ENCODE data around the gene FGF10. TPM values are rescaled to one million over a fixed set of nuclear protein-coding genes. Genes with fewer than 3 reads are reported as not detected.

The FGF10 gene
- polyA plus RNA-seq, 2 of the 4 experiments (the other 2 are of a cell fraction): not detected

DNA sequence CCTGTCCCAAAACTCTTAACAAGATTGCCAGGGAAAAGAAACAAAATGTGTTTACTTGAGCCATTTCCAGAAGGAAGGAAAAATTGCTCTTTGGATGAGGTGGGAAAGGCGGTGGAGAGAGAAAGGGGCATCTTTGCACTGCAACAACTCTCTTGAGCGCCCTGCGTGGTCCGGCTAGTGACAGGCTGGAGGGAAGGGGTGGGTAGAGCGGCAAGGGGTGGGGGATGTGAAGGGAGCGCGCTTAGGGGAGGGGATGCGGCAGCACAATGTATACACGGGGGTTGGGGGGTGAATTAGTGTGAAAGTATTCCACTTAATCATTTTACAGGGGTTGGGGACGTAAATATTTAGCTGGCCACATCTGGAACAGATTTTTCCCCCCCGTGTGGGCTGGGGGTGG lies 1.3 kb downstream of the FGF10 start (continued):
- TF ChIP-seq JUN (IDR thresholded peaks at IDR 0.05) (no peak), CBX8 (IDR thresholded peaks at IDR 0.05) (no peak), TP53 (CRISPR knock-in tag; IDR thresholded peaks at IDR 0.05) (no peak), HOXB5 (CRISPR knock-in tag; IDR thresholded peaks at IDR 0.05) (no peak), HOXA7 (CRISPR knock-in tag; IDR thresholded peaks at IDR 0.05) (no peak), ZNF302 (CRISPR knock-in tag; IDR thresholded peaks at IDR 0.05) (no peak)
- TF ChIP-seq, protein P1, sequence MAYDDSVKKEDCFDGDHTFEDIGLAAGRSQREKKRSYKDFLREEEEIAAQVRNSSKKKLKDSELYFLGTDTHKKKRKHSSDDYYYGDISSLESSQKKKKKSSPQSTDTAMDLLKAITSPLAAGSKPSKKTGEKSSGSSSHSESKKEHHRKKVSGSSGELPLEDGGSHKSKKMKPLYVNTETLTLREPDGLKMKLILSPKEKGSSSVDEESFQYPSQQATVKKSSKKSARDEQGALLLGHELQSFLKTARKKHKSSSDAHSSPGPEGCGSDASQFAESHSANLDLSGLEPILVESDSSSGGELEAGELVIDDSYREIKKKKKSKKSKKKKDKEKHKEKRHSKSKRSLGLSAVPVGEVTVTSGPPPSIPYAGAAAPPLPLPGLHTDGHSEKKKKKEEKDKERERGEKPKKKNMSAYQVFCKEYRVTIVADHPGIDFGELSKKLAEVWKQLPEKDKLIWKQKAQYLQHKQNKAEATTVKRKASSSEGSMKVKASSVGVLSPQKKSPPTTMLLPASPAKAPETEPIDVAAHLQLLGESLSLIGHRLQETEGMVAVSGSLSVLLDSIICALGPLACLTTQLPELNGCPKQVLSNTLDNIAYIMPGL (CRISPR knock-in tag; IDR thresholded peaks at IDR 0.05; ENCODE audit: borderline replicate concordance): no peak

DNA sequence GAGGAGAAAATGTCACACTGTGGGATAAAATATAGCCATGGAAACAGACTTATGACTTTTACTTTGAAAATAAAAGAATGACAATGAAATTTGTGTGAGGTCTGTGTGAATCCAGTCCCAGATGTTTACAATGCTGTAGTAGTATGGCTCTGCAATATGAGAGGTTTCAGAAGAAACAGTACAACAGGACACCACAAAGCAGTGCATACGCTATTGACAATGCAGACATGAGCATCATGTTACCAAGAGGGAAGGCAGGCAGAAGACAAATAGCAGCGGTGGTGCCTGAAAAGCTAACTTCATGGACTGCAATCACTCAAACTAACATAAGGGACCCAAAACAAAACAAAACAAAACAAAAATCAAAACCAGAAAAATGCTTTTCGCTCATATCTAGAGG lies 1.8 kb downstream of the FGF10 start:
- Histone ChIP-seq H3K9me3 (no peaks in the 10 kb centered on the region), H3K4me3 (no peak overlapping the region), H3K4me1 (no peaks in the 10 kb centered on the region), H3K27ac (no peak overlapping the region), H3K4me2 (no peak overlapping the region)
- TF ChIP-seq FOXS1 (CRISPR knock-in tag; IDR thresholded peaks at IDR 0.05): no peak
- TF ChIP-seq TP53 (CRISPR knock-in tag; IDR thresholded peaks at IDR 0.05): no peak
- TF ChIP-seq HEYL (CRISPR knock-in tag; IDR thresholded peaks at IDR 0.05): no peak
- no peak for TF ChIP-seq RNF2 (IDR thresholded peaks at IDR 0.05; ENCODE audit: borderline replicate concordance, low read depth)
- no peak for TF ChIP-seq POLR2AphosphoS2 (conservative IDR thresholded peaks at IDR 0.05; ENCODE audit: low read length)
- TF ChIP-seq TFCP2L1 (CRISPR knock-in tag; IDR thresholded peaks at IDR 0.05): no peak
- TF ChIP-seq MYC (IDR thresholded peaks at IDR 0.05; ENCODE audit: borderline replicate concordance, low read length): no peak
- TF ChIP-seq SREBF2 (IDR thresholded peaks at IDR 0.05): no peak
- TF ChIP-seq, protein P2, sequence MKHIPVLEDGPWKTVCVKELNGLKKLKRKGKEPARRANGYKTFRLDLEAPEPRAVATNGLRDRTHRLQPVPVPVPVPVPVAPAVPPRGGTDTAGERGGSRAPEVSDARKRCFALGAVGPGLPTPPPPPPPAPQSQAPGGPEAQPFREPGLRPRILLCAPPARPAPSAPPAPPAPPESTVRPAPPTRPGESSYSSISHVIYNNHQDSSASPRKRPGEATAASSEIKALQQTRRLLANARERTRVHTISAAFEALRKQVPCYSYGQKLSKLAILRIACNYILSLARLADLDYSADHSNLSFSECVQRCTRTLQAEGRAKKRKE (CRISPR knock-in tag; IDR thresholded peaks at IDR 0.05; ENCODE audit: low read depth): no peak
- TF ChIP-seq, protein P3, sequence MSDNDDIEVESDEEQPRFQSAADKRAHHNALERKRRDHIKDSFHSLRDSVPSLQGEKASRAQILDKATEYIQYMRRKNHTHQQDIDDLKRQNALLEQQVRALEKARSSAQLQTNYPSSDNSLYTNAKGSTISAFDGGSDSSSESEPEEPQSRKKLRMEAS (IDR thresholded peaks at IDR 0.05): no peak
- TF ChIP-seq HOXA7 (CRISPR knock-in tag; IDR thresholded peaks at IDR 0.05): no peak
- no peak for TF ChIP-seq CEBPB (IDR thresholded peaks at IDR 0.05)
- TF ChIP-seq, protein P1 (CRISPR knock-in tag; IDR thresholded peaks at IDR 0.05; ENCODE audit: borderline replicate concordance): no peak
- no peak for TF ChIP-seq RCOR1 (IDR thresholded peaks at IDR 0.05; ENCODE audit: low read depth, low read length)
- no peak for TF ChIP-seq ZNF302 (CRISPR knock-in tag; IDR thresholded peaks at IDR 0.05)
- no peak for TF ChIP-seq ZFP36 (IDR thresholded peaks at IDR 0.05; ENCODE audit: borderline replicate concordance, partially characterized antibody)
- no peak for TF ChIP-seq MAZ (IDR thresholded peaks at IDR 0.05; ENCODE audit: borderline replicate concordance, low read depth, low read length)
- TF ChIP-seq CHD4 (IDR thresholded peaks at IDR 0.05; ENCODE audit: borderline replicate concordance): no peak
- no peak for TF ChIP-seq NR3C1 (IDR thresholded peaks at IDR 0.05)
- DNase-seq (ENCODE audit: low read depth in 1 of 2, low spot score in 1 of 2) (no peak), FAIRE-seq (no peak), ATAC-seq (no peak)
- POLR2A ChIA-PET: no interaction called here
- 27% methylated on average over 3 of the region's 3 CpGs for WGBS (ENCODE audit: missing lambda C conversion rate)
- CTCF ChIA-PET: no interaction called here
